ENCODE results near the gene GLRX.

DNA sequence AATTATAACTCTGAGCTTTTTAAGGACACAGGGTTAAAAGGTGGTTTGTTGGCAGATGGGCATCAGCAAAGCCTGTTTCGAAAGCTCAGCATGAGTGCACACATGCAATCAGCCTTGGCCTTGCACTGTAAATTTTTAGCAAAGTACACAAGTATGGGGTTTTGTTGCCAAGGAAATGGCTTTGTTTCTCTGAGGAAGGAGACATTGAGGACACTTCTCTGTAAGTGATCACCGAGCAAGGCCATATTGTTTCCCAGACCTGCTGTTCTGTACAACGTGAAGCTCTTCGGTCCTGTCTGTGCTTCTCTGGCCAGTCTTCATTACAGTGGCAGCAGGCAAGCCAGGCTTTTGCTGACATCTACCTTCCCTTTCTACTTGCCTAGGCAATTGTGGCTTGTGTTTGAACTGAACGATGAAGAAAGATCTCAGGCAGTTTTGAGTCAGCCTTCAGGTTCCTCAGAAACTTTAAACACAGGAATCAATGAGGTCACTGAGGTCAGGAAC lies 27.9 kb upstream of the GLRX start:
- TF ChIP-seq POLR2A (IDR thresholded peaks at IDR 0.05; ENCODE audit: low read length), result no peak
- no peak for TF ChIP-seq GATA1 (IDR thresholded peaks at IDR 0.05; ENCODE audit: low read depth, low read length)

Measured in erythroblast (primary cell).